A549 treated with DMSO at 1 μM for 4 hours (cell line): ENCODE measurements around the gene AKTIP. TPM values are rescaled to one million over a fixed set of nuclear protein-coding genes. Genes with fewer than 3 reads are reported as not detected.

Source experiments
- total RNA-seq: library from RNA; stranded (reverse); fragments of 200-300 nt; extraction: Qiagen RNA extraction; gene quantifications from 5 replicates; pipeline ENCODE4 v1.2.3, GENCODE V29; 2022; ENCODE audit warnings: low read depth

Gene AKTIP
- total RNA-seq = 16.5 to 28.8 TPM (median 21.8 TPM) in 5 replicates

DNA sequence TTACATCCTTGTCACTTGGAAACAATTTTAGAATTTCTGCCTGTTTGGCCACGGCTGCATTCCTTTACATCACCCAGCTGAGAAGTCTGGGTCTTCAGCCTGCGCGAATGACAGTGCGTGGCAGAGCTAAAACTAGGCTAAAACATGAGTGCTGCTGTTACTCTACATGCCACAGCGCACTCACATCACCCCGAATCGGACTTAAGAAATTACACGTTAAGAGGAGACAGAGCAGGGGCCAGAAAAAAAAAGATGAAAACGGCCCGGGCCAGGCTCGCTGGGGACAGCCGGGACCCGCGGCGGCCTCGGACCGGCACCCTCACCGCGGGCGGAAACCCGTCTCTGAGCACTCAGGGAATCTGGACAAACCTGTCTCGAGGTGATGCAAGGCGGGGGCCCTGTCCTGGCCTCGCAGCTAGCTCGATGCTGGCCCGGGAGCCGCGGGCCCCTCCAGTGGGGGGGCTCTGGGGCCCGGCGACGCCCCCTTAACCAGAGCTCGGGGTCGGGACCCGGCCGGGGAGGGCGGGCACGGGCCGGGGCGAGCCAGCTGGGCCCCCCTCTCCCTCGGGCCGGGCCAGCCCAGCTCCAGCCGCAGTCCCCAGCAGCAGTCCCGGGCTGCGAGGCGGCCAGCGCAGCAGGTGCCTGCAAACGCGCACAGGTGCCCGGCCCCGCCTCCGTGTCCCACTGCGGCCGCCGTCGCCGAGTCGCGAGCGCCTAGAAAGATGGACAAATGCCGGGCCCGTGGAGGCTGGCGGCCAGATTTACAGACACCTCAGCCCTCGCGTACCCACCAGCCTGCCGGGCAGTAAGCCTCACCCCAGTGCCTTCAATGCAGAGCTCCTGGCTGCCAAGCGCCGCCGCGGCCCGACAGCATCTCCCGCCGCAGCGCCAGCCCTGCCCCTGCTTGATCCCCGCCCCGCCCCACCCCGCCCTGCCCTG, at the start of gene AKTIP:
Gene AKTIP, minus strand, starts transcription at position 879 of the 939 bp plus-strand sequence. CDS start 2,950 bp downstream, outside the sequence.

Other genes starting within 250 kb of the AKTIP start
- 11.2 to 17.5 TPM (median 16.1 TPM) in 5 replicates for gene RBL2, start 68.7 kb downstream of the AKTIP start, total RNA-seq
- gene RPGRIP1L, start 200.7 kb upstream of the AKTIP start, total RNA-seq = 8.4 to 12.5 TPM (median 11.1 TPM) in 5 replicates
- 26.4 to 39.8 TPM (median 35.1 TPM) in 5 replicates for gene FTO, start 200.9 kb upstream of the AKTIP start, total RNA-seq